NCI-H1092 (cell line): ENCODE measurements around the gene HNRNPA2B1.

Experiments
- DNase-seq: peaks from one replicate; lab custom pipeline; 2025; lab: John Stamatoyannopoulos, UW

Gene HNRNPA2B1

DNA sequence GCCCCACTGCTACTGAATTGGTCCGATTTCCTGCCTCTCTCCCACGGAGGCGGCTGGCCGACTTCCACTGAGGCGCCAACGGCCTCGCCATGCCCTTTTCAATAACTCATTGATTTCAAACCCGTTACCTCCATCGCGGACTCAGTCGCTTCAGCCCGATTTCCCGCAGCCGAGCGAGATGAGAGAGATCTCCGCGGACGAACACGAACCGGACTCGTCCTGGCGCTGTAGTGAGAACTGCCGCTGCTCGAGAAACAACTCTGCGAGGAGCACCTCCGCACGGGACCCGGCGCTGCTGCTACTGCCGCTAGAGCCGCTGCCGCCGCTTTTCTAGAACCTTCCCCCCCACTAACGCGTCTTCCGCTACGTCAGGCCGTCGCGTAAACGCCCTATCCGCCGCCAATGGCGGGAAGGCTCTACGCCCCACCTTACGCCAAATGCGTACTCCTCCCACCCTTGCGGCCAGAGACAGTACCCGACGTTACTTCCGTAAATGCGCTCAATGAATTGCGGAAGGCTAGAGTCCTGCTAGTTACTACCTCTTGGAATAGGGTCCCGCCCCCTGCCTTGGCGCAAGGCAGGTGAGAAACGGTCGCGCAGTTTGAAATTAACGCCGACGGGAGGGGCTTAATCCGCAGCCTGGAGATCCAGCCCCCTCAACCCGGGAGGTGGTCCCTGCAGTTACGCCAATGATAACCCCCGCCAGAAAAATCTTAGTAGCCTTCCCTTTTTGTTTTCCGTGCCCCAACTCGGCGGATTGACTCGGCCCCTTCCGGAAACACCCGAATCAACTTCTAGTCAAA lies at the start of gene HNRNPA2B1:
Gene HNRNPA2B1, minus strand, starts transcription at position 303 of the 803 bp plus-strand sequence. Its CDS starts 169 bp downstream, at position 134.
- DNase-seq: peak; percentile 100

- DNase-seq: no peak
Observed at GRCh38 chr7:26250239-26250638, 49.7 kb upstream of the HNRNPA2B1 start.

DNA sequence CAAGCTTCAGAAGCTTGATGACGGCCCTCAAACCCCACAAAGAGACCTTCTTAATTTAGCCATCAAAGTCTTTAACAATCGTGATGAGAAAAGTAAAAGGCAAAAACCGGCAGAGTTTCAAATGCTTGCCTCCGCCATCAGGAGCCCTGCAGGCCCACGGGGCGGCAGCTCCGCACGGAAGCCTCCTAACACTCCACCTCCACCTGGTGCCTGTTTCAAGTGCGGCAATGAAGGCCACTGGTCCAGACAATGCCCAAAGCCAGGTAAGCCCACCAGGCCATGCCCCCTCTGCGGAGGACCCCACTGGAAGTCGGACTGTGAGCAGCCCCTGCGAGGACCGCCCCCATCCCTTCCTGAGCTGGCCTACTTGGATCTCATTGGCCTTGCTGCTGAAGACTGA lies 44.6 kb upstream of the HNRNPA2B1 start:
- DNase-seq: no peak

GRCh38 chr7:26238032-26238431 lies 37.5 kb upstream of the HNRNPA2B1 start:
- no peak for DNase-seq

DNA sequence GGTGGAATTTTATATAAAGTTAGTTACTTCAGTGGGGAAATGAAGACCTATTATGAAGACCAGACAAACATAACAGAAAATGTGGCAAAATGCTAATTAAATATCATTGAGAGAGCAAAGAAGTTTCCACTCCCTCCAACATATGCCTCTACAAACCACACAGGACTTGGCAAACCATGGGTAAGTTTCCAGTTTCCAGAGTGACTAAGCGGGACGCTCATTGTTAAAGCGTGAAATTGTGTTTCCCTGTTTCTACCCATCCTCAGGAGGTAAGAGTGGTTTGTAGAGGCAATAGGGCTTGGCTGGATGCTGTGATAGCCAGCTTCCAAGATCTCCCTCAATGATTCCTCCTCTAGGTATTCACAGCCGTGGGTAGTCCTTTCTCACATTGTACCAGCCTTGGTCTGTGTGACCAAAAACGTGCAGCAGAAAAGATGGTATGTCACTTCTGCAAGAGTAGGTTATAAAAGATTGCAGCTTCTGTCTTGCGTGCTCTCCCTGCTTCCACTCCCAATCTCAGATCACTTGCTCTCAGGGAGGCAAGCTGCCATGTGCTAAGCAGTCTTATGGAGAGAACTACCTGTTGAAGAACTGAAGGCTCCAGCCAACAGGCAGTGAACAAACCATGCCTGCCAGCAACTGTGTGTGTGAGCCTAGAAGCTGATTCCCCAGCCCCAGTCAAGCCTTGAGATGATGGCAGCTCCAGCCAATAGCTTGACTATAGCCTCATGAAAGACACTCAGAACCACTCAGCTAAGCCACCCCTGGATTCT lies 36.7 kb upstream of the HNRNPA2B1 start:
- DNase-seq: no peak

GRCh38 chr7:26233902-26234511 lies 33.5 kb upstream of the HNRNPA2B1 start:
- no peak for DNase-seq

GRCh38 chr7:26227987-26228386 lies 27.4 kb upstream of the HNRNPA2B1 start:
- no peak for DNase-seq

DNA sequence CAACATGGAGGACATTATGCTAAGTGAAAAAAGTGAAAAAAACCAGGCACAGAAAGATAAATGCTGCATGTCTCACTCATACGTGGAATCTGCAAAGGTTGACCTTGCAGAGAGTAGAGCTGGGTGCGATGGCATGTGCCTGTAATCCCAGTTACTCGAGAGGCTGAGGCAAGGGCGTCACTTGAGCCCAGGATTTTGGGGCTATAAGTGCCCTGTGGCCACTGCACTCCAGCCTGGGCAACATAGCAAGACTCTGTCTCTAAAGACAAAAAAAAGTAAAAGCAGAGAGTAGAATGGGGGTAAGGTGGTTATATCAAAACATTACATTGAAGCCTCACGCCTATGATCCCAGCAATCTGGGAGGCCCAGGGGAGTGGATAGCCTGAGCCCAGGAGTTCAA lies 23.8 kb upstream of the HNRNPA2B1 start:
- no peak for DNase-seq

DNA sequence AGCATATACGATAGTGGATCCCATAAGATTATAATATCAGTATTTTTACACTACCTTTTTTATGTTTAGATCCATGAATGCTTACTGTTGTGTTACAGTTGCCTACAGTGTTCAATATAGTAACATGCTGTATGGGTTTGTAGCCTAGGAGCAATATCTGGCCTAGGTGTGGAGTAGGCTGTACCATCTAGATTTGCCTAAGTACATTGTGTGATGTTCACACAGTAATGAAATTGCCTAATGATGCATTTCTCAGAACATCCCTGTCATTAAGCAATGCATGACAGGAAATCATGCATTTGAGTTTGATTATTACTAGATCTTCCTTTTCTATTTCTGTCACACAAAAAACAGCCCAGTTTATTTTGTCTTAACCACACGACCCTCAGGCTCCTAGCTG lies 15.5 kb upstream of the HNRNPA2B1 start:
- DNase-seq: no peak

- no peak for DNase-seq
Observed at GRCh38 chr7:26213807-26214515, 13.4 kb upstream of the HNRNPA2B1 start.

DNA sequence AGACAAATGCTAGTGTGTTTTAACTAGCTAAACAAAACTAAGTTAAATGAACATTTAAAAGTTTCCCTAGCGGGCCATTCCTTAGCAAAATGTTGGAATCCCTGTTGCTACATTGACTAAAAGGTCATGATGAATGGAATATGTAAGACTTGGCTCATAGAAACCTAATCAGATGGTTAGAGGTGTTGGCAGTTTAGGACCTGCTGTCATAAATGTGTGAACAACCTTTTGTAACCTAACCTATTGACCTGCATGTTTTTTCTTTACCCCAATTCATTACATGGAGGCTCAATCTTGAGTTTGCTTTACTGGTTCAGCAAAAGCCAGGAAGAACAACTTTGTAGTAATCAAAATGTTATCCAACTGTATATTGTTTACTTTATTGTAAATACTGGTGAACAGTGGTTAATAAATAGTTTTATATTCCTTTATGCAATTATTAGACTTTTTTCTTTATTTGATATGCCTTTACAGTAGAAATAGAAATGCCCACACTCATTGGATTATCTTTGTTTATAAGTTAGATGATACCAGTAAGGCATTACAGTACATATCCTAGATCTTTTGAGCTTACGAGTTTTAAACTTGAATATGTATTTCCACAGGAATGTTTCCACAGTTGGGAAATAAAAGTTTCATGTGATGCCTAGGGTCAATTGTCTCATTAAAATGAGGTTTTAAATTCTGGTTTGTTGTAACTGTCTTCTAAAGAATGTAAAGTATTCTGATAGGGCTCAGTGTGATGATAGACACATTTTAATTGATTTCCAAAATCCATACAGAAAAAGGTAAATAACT lies 12.6 kb upstream of the HNRNPA2B1 start:
- no peak for DNase-seq

DNA sequence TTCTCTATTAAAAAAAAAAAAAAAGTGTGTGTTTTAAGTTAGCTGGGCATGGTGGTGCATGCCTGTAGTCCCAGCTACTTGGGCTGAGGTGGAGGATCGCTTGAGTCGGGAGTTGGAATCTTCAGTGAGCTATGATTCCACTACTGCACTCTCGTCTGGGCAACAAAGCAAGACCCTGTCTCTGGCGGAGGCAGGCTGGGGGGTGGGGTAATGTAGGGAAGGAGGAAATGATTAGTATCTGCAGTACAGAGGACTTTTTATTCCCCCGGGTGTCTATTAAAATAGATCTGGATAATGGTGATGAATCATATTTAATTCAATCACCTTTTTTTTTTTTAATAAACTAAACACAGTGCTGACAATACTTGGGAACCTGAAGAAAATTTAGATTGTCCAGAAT lies 7.5 kb upstream of the HNRNPA2B1 start:
- DNase-seq: no peak

DNA sequence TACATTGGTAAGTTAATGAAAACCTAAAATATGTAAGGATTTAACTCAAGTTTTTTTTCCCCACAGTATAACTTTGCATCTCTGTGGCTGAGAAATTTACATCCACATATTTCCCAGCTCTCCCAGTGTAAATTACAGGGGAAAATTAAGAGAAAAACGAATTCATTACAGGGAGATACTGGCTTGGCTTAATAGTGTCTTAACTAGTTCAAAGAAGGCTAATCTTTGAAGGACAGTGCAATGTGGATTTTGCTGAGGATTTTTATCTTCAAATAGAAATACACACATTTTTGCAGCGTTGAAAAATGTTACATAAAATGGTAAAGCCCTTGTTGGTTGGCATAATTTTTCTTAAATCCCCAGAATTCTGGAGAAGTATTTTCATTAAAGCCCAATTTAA lies 2.5 kb upstream of the HNRNPA2B1 start:
- no peak for DNase-seq

DNA sequence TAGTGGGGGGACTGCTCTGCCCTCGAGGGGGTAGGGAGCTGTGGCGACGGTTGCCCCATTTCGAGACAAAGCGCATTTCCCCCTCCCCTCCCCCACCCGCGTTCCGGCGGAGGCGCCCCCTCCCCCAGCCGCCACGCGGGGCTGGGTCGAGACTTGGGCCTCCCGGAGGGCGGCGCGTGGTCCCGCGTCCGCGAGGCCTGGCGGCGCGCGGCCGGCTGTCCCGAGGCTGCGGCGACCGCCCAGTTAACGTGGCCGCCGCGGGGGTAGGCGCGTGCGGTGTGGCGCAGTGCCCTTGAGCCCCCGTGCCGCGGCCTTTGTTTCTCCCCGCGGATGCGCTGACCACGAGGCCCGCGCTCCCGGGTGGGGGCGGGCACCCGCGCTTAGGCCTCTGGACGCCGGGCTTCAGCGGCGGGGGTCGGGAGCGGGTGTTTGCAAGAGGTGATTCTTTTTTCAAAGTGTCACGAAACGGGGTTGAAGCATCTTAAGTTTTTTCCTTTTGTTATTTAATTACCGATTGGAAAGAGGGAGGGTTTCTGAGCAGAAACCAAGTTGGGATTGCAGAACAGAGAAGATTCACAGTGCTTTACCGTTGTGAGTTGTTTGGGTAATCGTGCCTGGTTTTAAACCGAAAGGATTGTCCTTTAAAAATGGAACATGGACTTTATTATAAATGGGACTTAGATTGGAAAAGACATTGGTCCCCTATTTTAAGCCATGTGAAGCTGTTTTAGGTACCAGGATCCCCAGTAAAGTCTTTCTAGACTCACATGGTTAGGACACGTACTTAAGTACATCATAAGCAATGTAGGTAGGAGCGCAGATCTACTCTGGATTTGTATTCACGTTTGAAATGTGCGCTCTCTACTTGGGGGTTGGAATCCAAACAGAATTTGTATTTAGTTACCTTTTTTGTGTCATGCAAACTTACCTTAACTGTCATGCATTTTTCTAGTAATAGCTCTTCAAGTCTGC lies 1.8 kb upstream of the HNRNPA2B1 start:
- peak; percentile 58 for DNase-seq

DNA sequence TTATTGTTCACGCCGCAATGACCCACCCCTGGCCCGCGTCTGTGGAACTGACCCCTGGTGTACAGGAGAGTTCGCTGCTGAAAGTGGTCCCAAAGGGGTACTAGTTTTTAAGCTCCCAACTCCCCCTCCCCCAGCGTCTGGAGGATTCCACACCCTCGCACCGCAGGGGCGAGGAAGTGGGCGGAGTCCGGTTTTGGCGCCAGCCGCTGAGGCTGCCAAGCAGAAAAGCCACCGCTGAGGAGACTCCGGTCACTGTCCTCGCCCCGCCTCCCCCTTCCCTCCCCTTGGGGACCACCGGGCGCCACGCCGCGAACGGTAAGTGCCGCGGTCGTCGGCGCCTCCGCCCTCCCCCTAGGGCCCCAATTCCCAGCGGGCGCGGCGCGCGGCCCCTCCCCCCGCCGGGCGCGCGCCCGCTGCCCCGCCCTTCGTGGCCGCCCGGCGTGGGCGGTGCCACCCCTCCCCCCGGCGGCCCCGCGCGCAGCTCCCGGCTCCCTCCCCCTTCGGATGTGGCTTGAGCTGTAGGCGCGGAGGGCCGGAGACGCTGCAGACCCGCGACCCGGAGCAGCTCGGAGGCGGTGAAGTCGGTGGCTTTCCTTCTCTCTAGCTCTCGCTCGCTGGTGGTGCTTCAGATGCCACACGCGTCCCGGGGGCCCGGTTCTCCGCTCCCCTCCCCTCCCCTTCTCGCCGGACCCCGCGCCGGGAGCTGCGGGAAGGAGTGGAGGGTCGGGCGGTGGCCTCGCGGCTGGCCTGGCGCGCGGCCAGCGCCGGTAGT lies 887 bp upstream of the HNRNPA2B1 start, which contains the start of gene CBX3:
Gene CBX3, plus strand, starts transcription at position 499 of the 772 bp plus-strand sequence. CDS start 1,254 bp downstream, outside the sequence.
- DNase-seq: peak; percentile 97

DNA sequence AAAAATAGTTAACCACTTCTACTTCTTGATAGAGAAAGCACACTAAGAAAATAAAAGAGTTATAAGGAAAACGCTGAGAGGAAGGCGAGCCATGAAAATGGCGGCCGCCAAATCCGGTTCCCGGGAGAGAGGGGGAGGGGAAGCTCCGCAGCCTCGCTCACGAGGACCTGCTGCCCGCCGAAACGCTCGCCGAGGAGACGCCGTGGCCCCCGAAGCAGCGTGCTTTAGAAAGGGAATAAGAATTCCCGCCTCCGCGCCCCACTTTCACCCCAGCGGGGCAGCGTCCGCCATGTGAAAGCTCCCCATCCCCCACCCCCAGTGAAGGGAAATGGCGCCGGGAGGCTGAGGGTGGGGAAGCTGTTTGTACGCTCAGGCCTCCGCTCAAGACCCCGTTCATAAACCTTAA lies 505 bp downstream of the HNRNPA2B1 start:
- DNase-seq: peak; percentile 68

- peak; percentile 68 for DNase-seq
Observed at GRCh38 chr7:26199301-26200037, 1.1 kb downstream of the HNRNPA2B1 start.

- no peak for DNase-seq
Observed at GRCh38 chr7:26198781-26199169, 1.8 kb downstream of the HNRNPA2B1 start.
